SK-N-MC (cell line): ENCODE measurements around the gene ABCG4.

ENCODE experiments used
- EZH2 ChIP-seq: fragments of 200-600 bp; sonication (generic); IDR thresholded peaks from one replicate; pipeline ENCODE4 v1.6.1; 2017; ENCODE audit warnings: antibody characterized with exemption
- POLR2AphosphoS5 ChIP-seq: IDR thresholded peaks from 2 replicates; pipeline ENCODE4 v1.6.1; 2012; ENCODE audit warnings: mild to moderate bottlenecking, low read depth, low read length, borderline replicate concordance

- TF ChIP-seq POLR2AphosphoS5 (no peak), EZH2 (no peak)
Observed at GRCh38 chr11:119114351-119114750, 34.5 kb upstream of the ABCG4 start.
